Vagina (tissue), 2 donors: ENCODE results near the gene ATP11A. TPM values are rescaled to one million over a fixed set of nuclear protein-coding genes. Genes with fewer than 3 reads are reported as not detected.

Source experiments
- DNase-seq, 2 donors: peaks; one replicate each; pipeline ENCODE4 v3.0.0-alpha.2; 2017; ENCODE audit errors: extremely low spot score in 2 of 2
- H3K27ac ChIP-seq: fragments of 200-600 bp; sonication (generic); one replicate; pipeline ENCODE4 v1.5.1; 2019
- H3K27me3 ChIP-seq: fragments of 200-600 bp; sonication (generic); one replicate; pipeline ENCODE4 v1.5.1; 2019
- H3K36me3 ChIP-seq, 2 donors: fragments of 200-600 bp; sonication (generic); one replicate each; pipeline ENCODE4 v1.5.1; 2017 to 2019
- H3K4me1 ChIP-seq: fragments of 200-600 bp; sonication (generic); one replicate; pipeline ENCODE4 v1.5.1; 2019
- H3K4me3 ChIP-seq, 2 donors: fragments of 200-600 bp; sonication (generic); 1 replicate in 1 of 2; 2 replicates in 1 of 2; pipeline ENCODE4 v1.5.1; 2016 to 2019
- H3K9me3 ChIP-seq: fragments of 200-600 bp; sonication (generic); one replicate; pipeline ENCODE4 v1.5.1; 2019
- CTCF ChIP-seq, 3 experiments: fragments of 450-650 bp in 2 of 3; fragments of 200-600 bp in 1 of 3; sonication (generic) in 1 of 3; IDR thresholded peaks; one replicate each; pipeline ENCODE4 v1.5.1; 2017 to 2019; ENCODE audit warnings: antibody characterized with exemption in 3 of 3, mild to moderate bottlenecking in 2 of 3, moderate library complexity in 2 of 3
- POLR2A ChIP-seq, 2 donors: fragments of 450-650 bp; IDR thresholded peaks; one replicate each; pipeline ENCODE4 v1.6.1; 2017; ENCODE audit warnings: antibody characterized with exemption in 2 of 2, mild to moderate bottlenecking in 2 of 2, moderate library complexity in 2 of 2
- POLR2AphosphoS5 ChIP-seq, 2 donors: sonication (generic); formaldehyde crosslinking; IDR thresholded peaks; one replicate each; pipeline ENCODE4 v1.9.0; 2017; ENCODE audit warnings: antibody characterized with exemption in 2 of 2, mild to moderate bottlenecking in 2 of 2, low read depth in 1 of 2; ENCODE audit not compliant: insufficient read depth in 1 of 2
- intact Hi-C: fragments of 100-400 bp; cut with DNase I; formaldehyde crosslinking; loops from one replicate; pipeline ENCODE4 v1.15.1; 2023
- total RNA-seq: library from RNA; depleted of rRNA; stranded (reverse); fragments of >200 nt; gene quantifications from one replicate; pipeline ENCODE4 v1.2.3, GENCODE V29; 2016

ATP11A gene
- total RNA-seq, 1 donor from 2014 or later: 33.4 TPM

GRCh38 chr13:112670864-112671263 lies 19.0 kb upstream of the ATP11A start:
- peak in 1 of 2 donors; percentile 70 for DNase-seq

GRCh38 chr13:112671359-112671758 lies 18.5 kb upstream of the ATP11A start:
- TF ChIP-seq POLR2A (IDR thresholded peaks at IDR 0.05) (no peak), POLR2AphosphoS5 (IDR thresholded peaks at IDR 0.05; ENCODE audit: insufficient read depth in 1 of 2, low read depth in 1 of 2) (no peak), CTCF (IDR thresholded peaks at IDR 0.05) (no peak)
- Histone ChIP-seq H3K4me1 (no peaks in the 10 kb centered on the region), H3K4me3 (no peak overlapping the region), H3K27me3 (no peaks in the 10 kb centered on the region), H3K27ac (no peak overlapping the region), H3K36me3 (no peaks in the 10 kb centered on the region), H3K9me3 (no peaks in the 10 kb centered on the region)
- intact Hi-C loops: no loop called here
- peak in 1 of 2 donors; percentile 60 for DNase-seq

More at GRCh38 chr13:112670864-112671263, 19.0 kb upstream of the ATP11A start:
- intact Hi-C loops: no loop called here
- Histone ChIP-seq H3K27me3 (no peaks in the 10 kb centered on the region), H3K4me1 (no peaks in the 10 kb centered on the region), H3K9me3 (no peaks in the 10 kb centered on the region), H3K27ac (no peak overlapping the region), H3K4me3 (no peak overlapping the region), H3K36me3 (no peaks in the 10 kb centered on the region)
- no peak for TF ChIP-seq POLR2A (IDR thresholded peaks at IDR 0.05)
- TF ChIP-seq POLR2AphosphoS5 (IDR thresholded peaks at IDR 0.05; ENCODE audit: insufficient read depth in 1 of 2, low read depth in 1 of 2): no peak
- no peak for TF ChIP-seq CTCF (IDR thresholded peaks at IDR 0.05)

GRCh38 chr13:112672651-112673284 lies 17.1 kb upstream of the ATP11A start:
- intact Hi-C loops: no loop called here
- no peak for TF ChIP-seq POLR2AphosphoS5 (IDR thresholded peaks at IDR 0.05; ENCODE audit: insufficient read depth in 1 of 2, low read depth in 1 of 2)
- no peak for TF ChIP-seq POLR2A (IDR thresholded peaks at IDR 0.05)
- TF ChIP-seq CTCF (IDR thresholded peaks at IDR 0.05): no peak
- Histone ChIP-seq H3K4me3 (no peak overlapping the region), H3K9me3 (no peaks in the 10 kb centered on the region), H3K27me3 (no peaks in the 10 kb centered on the region), H3K36me3 (no peaks in the 10 kb centered on the region), H3K27ac (no peak overlapping the region), H3K4me1 (no peaks in the 10 kb centered on the region)
- DNase-seq: peak in 1 of 2 donors; percentile 62

- intact Hi-C loops: no loop called here
- TF ChIP-seq POLR2A (IDR thresholded peaks at IDR 0.05) (no peak), CTCF (IDR thresholded peaks at IDR 0.05) (no peak), POLR2AphosphoS5 (IDR thresholded peaks at IDR 0.05; ENCODE audit: insufficient read depth in 1 of 2, low read depth in 1 of 2) (no peak)
- Histone ChIP-seq H3K27ac (no peak overlapping the region), H3K9me3 (no peaks in the 10 kb centered on the region), H3K27me3 (no peaks in the 10 kb centered on the region), H3K4me1 (no peaks in the 10 kb centered on the region), H3K36me3 (no peaks in the 10 kb centered on the region), H3K4me3 (no peak overlapping the region)
- DNase-seq: peak in 1 of 2 donors; percentile 40
Observed at GRCh38 chr13:112674412-112675365, 15.1 kb upstream of the ATP11A start.
